NCI-H2029 (cell line): Measurements from ENCODE around the gene RNU6-9.

ENCODE experiments used
- DNase-seq: peaks from one replicate; lab custom pipeline; 2025; lab: John Stamatoyannopoulos, UW

RNU6-9 gene

GRCh38 chr19:919199-920050 lies 26.1 kb downstream of the RNU6-9 start:
- peak; percentile 45 for DNase-seq

- peak; percentile 53 for DNase-seq
These were observed 27.0 kb downstream of the RNU6-9 start for GRCh38 chr19:920051-920864.

- DNase-seq: no peak
These were observed 31.3 kb downstream of the RNU6-9 start for GRCh38 chr19:924553-925086.

- peak; percentile 77 for DNase-seq
These were observed 31.8 kb downstream of the RNU6-9 start for GRCh38 chr19:925087-925525.

GRCh38 chr19:925526-926322 lies 32.4 kb downstream of the RNU6-9 start, which contains the start of gene ARID3A:
Gene ARID3A (plus strand): TSS chr19:926035. CDS start chr19:929529, 3,494 bp downstream.
- peak; percentile 77 for DNase-seq

GRCh38 chr19:926323-926588 lies 33.0 kb downstream of the RNU6-9 start:
- DNase-seq: no peak

- no peak for DNase-seq
These were observed 33.5 kb downstream of the RNU6-9 start for GRCh38 chr19:926589-927350.

GRCh38 chr19:927351-927779 lies 34.1 kb downstream of the RNU6-9 start:
- no peak for DNase-seq

- no peak for DNase-seq
These were observed 34.6 kb downstream of the RNU6-9 start for GRCh38 chr19:927780-928401.

GRCh38 chr19:928471-929202 lies 35.4 kb downstream of the RNU6-9 start:
- no peak for DNase-seq

GRCh38 chr19:929203-929890 lies 36.1 kb downstream of the RNU6-9 start:
- no peak for DNase-seq

GRCh38 chr19:929891-930258 lies 36.6 kb downstream of the RNU6-9 start:
- no peak for DNase-seq

GRCh38 chr19:931860-932647 lies 38.8 kb downstream of the RNU6-9 start:
- DNase-seq: no peak

GRCh38 chr19:932648-933552 lies 39.6 kb downstream of the RNU6-9 start:
- DNase-seq: no peak

GRCh38 chr19:933553-933882 lies 40.2 kb downstream of the RNU6-9 start:
- no peak for DNase-seq

- no peak for DNase-seq
These were observed 41.0 kb downstream of the RNU6-9 start for GRCh38 chr19:934197-934840.

GRCh38 chr19:934865-935479 lies 41.7 kb downstream of the RNU6-9 start:
- peak; percentile 90 for DNase-seq
